ENCODE results near the gene SORCS3.

DNA sequence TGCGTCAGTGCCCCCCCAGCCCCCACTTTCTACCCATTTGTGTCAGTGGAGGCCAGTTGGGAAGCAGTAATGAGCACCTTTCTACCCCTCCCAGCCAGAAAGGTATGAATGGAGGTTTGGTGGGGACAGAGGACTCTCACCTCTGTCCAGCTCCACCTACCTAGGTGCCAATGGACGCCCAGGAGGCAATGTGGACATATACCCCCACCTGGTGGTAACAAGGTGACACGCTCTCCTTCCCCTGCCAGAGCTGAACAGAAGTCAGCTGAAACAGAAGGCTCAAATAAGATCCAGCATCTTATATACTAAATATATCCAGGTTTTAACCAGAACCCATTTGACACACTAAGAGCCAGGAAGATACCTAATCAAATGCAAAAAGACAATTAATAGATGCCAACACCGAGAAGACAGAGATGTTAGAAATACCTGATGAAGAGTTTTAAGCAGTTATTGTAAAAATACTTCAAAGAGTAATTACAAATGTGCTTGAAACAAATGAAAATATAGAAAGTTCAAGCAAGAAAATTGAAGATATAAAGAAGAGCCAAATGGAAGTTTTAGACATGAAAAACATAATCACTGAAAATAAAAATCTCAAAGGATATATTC, 18.4 kb upstream of the SORCS3 start:
- no peak for TF ChIP-seq EZH2 (IDR thresholded peaks at IDR 0.05; ENCODE audit: low read length)
- TF ChIP-seq, protein P1, sequence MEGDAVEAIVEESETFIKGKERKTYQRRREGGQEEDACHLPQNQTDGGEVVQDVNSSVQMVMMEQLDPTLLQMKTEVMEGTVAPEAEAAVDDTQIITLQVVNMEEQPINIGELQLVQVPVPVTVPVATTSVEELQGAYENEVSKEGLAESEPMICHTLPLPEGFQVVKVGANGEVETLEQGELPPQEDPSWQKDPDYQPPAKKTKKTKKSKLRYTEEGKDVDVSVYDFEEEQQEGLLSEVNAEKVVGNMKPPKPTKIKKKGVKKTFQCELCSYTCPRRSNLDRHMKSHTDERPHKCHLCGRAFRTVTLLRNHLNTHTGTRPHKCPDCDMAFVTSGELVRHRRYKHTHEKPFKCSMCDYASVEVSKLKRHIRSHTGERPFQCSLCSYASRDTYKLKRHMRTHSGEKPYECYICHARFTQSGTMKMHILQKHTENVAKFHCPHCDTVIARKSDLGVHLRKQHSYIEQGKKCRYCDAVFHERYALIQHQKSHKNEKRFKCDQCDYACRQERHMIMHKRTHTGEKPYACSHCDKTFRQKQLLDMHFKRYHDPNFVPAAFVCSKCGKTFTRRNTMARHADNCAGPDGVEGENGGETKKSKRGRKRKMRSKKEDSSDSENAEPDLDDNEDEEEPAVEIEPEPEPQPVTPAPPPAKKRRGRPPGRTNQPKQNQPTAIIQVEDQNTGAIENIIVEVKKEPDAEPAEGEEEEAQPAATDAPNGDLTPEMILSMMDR (optimal IDR thresholded peaks at IDR 0.05 in 1 of 3, IDR thresholded peaks at IDR 0.05 in 1 of 3, conservative IDR thresholded peaks at IDR 0.05 in 1 of 3; ENCODE audit: extremely low read depth in 1 of 3, insufficient read depth in 2 of 3, low read length in 3 of 3), result peak; percentile 80 to 97 (median 87)
